BLaER1 (cell line): ENCODE results near the gene TEKT5.
"Not testable (repeated sequence)": the region's sequence is repeated elsewhere in the genome, so short reads cannot be mapped to it uniquely, and the experiment has no call there.

Experiments
- H3K27ac ChIP-seq: shearing (Covaris generic); formaldehyde crosslinking; 2 replicates; pipeline ENCODE4 v1.8.1; 2022
- H3K27me3 ChIP-seq: shearing (Covaris generic); formaldehyde crosslinking; 2 replicates; pipeline ENCODE4 v1.8.1; 2022
- H3K36me3 ChIP-seq: shearing (Covaris generic); formaldehyde crosslinking; 2 replicates; pipeline ENCODE4 v1.8.1; 2022
- H3K4me1 ChIP-seq: shearing (Covaris generic); formaldehyde crosslinking; 2 replicates; pipeline ENCODE4 v1.8.1; 2022
- H3K4me2 ChIP-seq: shearing (Covaris generic); formaldehyde crosslinking; 2 replicates; pipeline ENCODE4 v1.8.1; 2022
- H3K4me3 ChIP-seq: shearing (Covaris generic); formaldehyde crosslinking; 2 replicates; pipeline ENCODE4 v1.8.1; 2022
- H3K9ac ChIP-seq: shearing (Covaris generic); formaldehyde crosslinking; 2 replicates; pipeline ENCODE4 v1.8.1; 2022
- H3K9me3 ChIP-seq: shearing (Covaris generic); formaldehyde crosslinking; 2 replicates; pipeline ENCODE4 v1.8.1; 2022
- H4K20me1 ChIP-seq: shearing (Covaris generic); formaldehyde crosslinking; 2 replicates; pipeline ENCODE4 v1.8.1; 2022
- Cebpa-rat ChIP-seq: shearing (Covaris generic); IDR thresholded peaks from 2 replicates; pipeline ENCODE4 v1.8.1; 2022

Gene TEKT5

GRCh38 chr16:10637337-10638037, 57.2 kb downstream of the TEKT5 start:
- Histone ChIP-seq H3K27ac (no peak overlapping the region), H3K4me2 (no peak overlapping the region), H3K36me3 (no peaks in the 10 kb centered on the region), H3K4me1 (peaks cover 9% of the 10 kb centered on the region), H3K4me3 (no peak overlapping the region), H3K27me3 (no peaks in the 10 kb centered on the region), H3K9me3 (peaks cover 22% of the 10 kb centered on the region; the same call in 1 of the 2 replicates), H4K20me1 (no peaks in the 10 kb centered on the region), H3K9ac (no peak overlapping the region)
- peak; percentile 98 for TF ChIP-seq Cebpa-rat

GRCh38 chr16:10635365-10636021, 59.2 kb downstream of the TEKT5 start:
- H3K36me3 ChIP-seq: no peaks in the 10 kb centered on the region
- H3K27me3 ChIP-seq: no peaks in the 10 kb centered on the region
- no peak overlapping the region for H3K4me3 ChIP-seq
- H3K4me2 ChIP-seq: no peak overlapping the region
- peaks cover 12% of the 10 kb centered on the region; the same call in 1 of the 2 replicates for H3K9me3 ChIP-seq
- no peak overlapping the region for H3K9ac ChIP-seq
- H3K27ac ChIP-seq: no peak overlapping the region
- H3K4me1 ChIP-seq: peaks cover 9% of the 10 kb centered on the region
- no peak for TF ChIP-seq Cebpa-rat
- H4K20me1 ChIP-seq: no peaks in the 10 kb centered on the region

- H3K36me3 ChIP-seq, H3K4me1 ChIP-seq, H4K20me1 ChIP-seq, H3K9ac ChIP-seq, H3K27me3 ChIP-seq, H3K4me3 ChIP-seq, H3K4me2 ChIP-seq, H3K27ac ChIP-seq: not testable (repeated sequence)
- H3K9me3 ChIP-seq: peaks cover 12% of the 10 kb centered on the region; the same call in 1 of the 2 replicates
Measured at GRCh38 chr16:10633429-10633828, 61.3 kb downstream of the TEKT5 start.

- Histone ChIP-seq H3K27me3 (no peaks in the 10 kb centered on the region), H3K36me3 (no peaks in the 10 kb centered on the region), H3K27ac (no peak overlapping the region), H3K9ac (no peak overlapping the region), H3K4me3 (no peak overlapping the region), H4K20me1 (no peaks in the 10 kb centered on the region), H3K4me2 (no peak overlapping the region), H3K9me3 (peaks cover 12% of the 10 kb centered on the region; the same call in 1 of the 2 replicates), H3K4me1 (no peaks in the 10 kb centered on the region)
- no peak for TF ChIP-seq Cebpa-rat
Measured at GRCh38 chr16:10631886-10632285, 62.8 kb downstream of the TEKT5 start.

DNA sequence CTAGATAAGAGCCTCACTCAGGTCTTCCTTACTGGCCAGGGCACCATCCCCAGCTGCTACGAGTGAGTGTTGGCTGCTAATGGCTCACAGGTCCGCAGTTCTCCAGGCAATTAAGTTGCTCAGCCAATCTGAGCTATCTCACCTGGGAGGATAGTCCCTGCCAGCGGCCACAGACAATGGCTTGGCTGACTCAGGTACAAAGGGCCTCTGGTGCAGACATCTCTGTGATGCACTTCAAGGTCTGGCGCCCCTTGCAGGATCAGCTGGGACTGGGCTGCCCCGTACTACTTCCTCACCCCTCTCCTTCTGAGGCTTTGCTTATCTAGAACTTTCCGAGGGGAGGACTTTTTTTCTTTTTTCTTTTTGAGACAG, 65.2 kb downstream of the TEKT5 start:
- Histone ChIP-seq H3K27me3 (no peaks in the 10 kb centered on the region), H3K9me3 (0 out of 2 replicates have a peak, but pooled peaks cover 2% of the 10 kb centered on the region), H3K4me1 (no peaks in the 10 kb centered on the region), H3K4me3 (no peak overlapping the region), H3K27ac (no peak overlapping the region), H4K20me1 (no peaks in the 10 kb centered on the region), H3K4me2 (no peak overlapping the region), H3K9ac (no peak overlapping the region), H3K36me3 (no peaks in the 10 kb centered on the region)
- no peak for TF ChIP-seq Cebpa-rat

GRCh38 chr16:10625595-10626357, 69.0 kb downstream of the TEKT5 start:
- Histone ChIP-seq H3K27me3 (no peaks in the 10 kb centered on the region), H3K4me1 (peaks cover 5% of the 10 kb centered on the region; the same call in 1 of the 2 replicates), H3K27ac (no peak overlapping the region), H3K4me2 (no peak overlapping the region), H4K20me1 (no peaks in the 10 kb centered on the region), H3K9me3 (no peaks in the 10 kb centered on the region), H3K4me3 (no peak overlapping the region), H3K9ac (no peak overlapping the region), H3K36me3 (no peaks in the 10 kb centered on the region)
- TF ChIP-seq Cebpa-rat: no peak

- Histone ChIP-seq H3K36me3 (no peaks in the 10 kb centered on the region), H3K4me3 (no peak overlapping the region), H3K9ac (no peak overlapping the region), H3K4me1 (peaks cover 5% of the 10 kb centered on the region; the same call in 1 of the 2 replicates), H3K27ac (no peak overlapping the region), H4K20me1 (no peaks in the 10 kb centered on the region), H3K9me3 (no peaks in the 10 kb centered on the region), H3K27me3 (no peaks in the 10 kb centered on the region), H3K4me2 (no peak overlapping the region)
- no peak for TF ChIP-seq Cebpa-rat
Measured at GRCh38 chr16:10624527-10624926, 70.2 kb downstream of the TEKT5 start.

DNA sequence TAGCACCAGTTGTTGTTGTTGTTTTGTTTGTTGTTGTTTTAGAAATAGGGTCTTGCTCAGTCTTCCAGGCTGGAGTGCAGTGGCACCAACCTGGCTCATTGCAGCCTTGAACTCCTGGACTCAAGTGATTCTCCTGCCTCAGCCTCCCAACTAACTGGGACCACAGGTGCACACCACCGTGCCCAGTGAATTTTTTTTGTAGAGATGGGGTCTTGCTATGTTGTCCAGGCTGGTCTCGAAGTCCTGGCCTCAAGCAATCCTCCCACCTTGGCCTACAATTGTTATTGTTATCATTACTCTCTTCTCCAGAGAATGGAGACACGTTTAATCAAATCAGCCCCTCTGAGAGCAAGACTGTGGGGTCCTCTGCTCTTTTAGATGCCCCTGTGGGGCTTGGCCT, 71.7 kb downstream of the TEKT5 start:
- no peak overlapping the region for H3K4me3 ChIP-seq
- no peaks in the 10 kb centered on the region for H3K27me3 ChIP-seq
- H3K9ac ChIP-seq: no peak overlapping the region
- H3K9me3 ChIP-seq: no peaks in the 10 kb centered on the region
- H3K36me3 ChIP-seq: no peaks in the 10 kb centered on the region
- H3K4me1 ChIP-seq: peaks cover 5% of the 10 kb centered on the region; the same call in 1 of the 2 replicates
- no peak for TF ChIP-seq Cebpa-rat
- no peak overlapping the region for H3K27ac ChIP-seq
- no peak overlapping the region for H3K4me2 ChIP-seq
- no peaks in the 10 kb centered on the region for H4K20me1 ChIP-seq

- H3K9me3 ChIP-seq: no peaks in the 10 kb centered on the region
- H3K9ac ChIP-seq: no peak overlapping the region
- H3K4me2 ChIP-seq: no peak overlapping the region
- H3K27me3 ChIP-seq: no peaks in the 10 kb centered on the region
- H4K20me1 ChIP-seq: no peaks in the 10 kb centered on the region
- no peak overlapping the region for H3K27ac ChIP-seq
- H3K36me3 ChIP-seq: no peaks in the 10 kb centered on the region
- peaks cover 8% of the 10 kb centered on the region for H3K4me1 ChIP-seq
- TF ChIP-seq Cebpa-rat: no peak
- no peak overlapping the region for H3K4me3 ChIP-seq
Measured at GRCh38 chr16:10622036-10622921, 72.5 kb downstream of the TEKT5 start.

DNA sequence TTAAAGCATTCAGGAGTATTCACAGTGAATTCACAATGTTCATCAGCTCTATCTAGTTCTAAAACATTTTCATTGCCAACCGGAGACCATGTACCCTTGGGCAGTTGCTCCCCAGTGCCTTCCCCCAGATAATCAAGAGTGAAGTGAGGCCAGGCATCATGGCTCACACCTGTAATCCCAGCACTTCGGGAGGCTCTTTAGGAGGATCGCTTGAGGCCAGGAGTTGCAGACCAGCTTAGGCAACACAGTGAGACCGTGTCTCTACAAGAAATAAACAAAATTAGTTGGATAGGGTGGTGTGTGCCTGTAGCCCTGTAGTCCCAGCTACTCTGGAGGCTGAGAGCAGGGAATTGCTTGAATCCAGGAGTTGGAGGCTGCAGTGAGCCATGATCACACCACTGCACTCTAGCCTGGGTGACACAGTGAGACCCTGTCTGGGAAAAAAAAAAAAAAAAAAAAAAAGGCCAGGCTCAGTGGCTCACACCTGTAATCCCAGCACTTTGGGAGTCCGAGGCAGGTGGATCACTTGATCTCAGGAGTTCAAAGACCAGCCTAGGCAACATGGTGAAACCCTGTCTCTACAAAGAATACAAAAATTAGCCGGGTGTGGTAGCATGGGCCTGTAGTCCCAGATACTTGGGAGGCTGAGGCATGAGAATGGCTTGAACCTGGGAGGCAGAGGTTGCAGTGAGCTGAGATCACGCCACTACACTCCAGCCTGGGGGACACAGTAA, 73.3 kb downstream of the TEKT5 start:
- not testable (repeated sequence) for H3K4me3 ChIP-seq, H4K20me1 ChIP-seq, H3K36me3 ChIP-seq, H3K9me3 ChIP-seq, H3K9ac ChIP-seq, H3K27me3 ChIP-seq, H3K27ac ChIP-seq, H3K4me2 ChIP-seq
- H3K4me1 ChIP-seq: peaks cover 13% of the 10 kb centered on the region
